Mucosa of descending colon (tissue), 3 donors: ENCODE results near the gene BAZ1A. TPM values are rescaled to one million over a fixed set of nuclear protein-coding genes. Genes with fewer than 3 reads are reported as not detected.
A peak's percentile ranks its signal among the peaks of the same experiment; 100 is the strongest.

ENCODE experiments used
- ATAC-seq: fragments of 200-7000 bp; cut with Tn5 transposase; one replicate; pipeline ENCODE4 v1.9.1; 2020; ENCODE audit warnings: mild to moderate bottlenecking, moderate library complexity
- DNase-seq, 3 donors: peaks; one replicate each; pipeline ENCODE4 v3.0.0-alpha.2; 2020
- H3K36me3 ChIP-seq: fragments of 200-600 bp; one replicate; pipeline ENCODE4 v1.8.0; 2021; ENCODE audit warnings: low read depth, mild to moderate bottlenecking
- H3K4me1 ChIP-seq: fragments of 200-600 bp; one replicate; pipeline ENCODE4 v1.8.0; 2021; ENCODE audit warnings: low read depth, mild to moderate bottlenecking
- H3K4me3 ChIP-seq: fragments of 200-600 bp; one replicate; pipeline ENCODE4 v1.8.0; 2021; ENCODE audit warnings: mild to moderate bottlenecking
- H3K9me3 ChIP-seq: fragments of 200-600 bp; one replicate; pipeline ENCODE4 v1.8.0; 2021; ENCODE audit warnings: mild to moderate bottlenecking
- CTCF ChIP-seq: fragments of 200-600 bp; IDR thresholded peaks from one replicate; pipeline ENCODE4 v1.8.0; 2022; ENCODE audit warnings: antibody characterized with exemption, mild to moderate bottlenecking
- intact Hi-C, 2 donors: fragments of 100-400 bp; cut with DNase I in 1 of 2; cut with micrococcal nuclease in 1 of 2; formaldehyde crosslinking; loops; one replicate each; pipeline versions ENCODE4 v1.11.0 to v1.11.1; 2022; cut with DNase I, micrococcal nuclease
- total RNA-seq, 3 donors: library from RNA; stranded (reverse); fragmentation: NEBNext Ultra II Directional in 2 of 3; extraction: Animal tissue kit (Norgen Biotek cat#: 25700) in 2 of 3; gene quantifications; one replicate each; pipeline versions ENCODE4 v1.2.1 to v1.2.4, GENCODE V29; 2021 to 2023
- donor health status: DM: no; HTN: no; CAD: no; lungs with moderate emphysema.
- donor health status: DM: no; HTN: no; CAD: no.
- donor health status: DM: no; HTN: yes; CAD: no.

BAZ1A gene
- total RNA-seq, 3 donors from 2014 or later: 30.6 to 30.9 (median 30.8) TPM

- DNase-seq (no peak), ATAC-seq (no peak)
- Histone ChIP-seq H3K4me1 (peaks cover 6% of the 10 kb centered on the region), H3K9me3 (no peaks in the 10 kb centered on the region), H3K36me3 (no peaks in the 10 kb centered on the region), H3K4me3 (no peak overlapping the region)
- no peak for TF ChIP-seq CTCF
- intact Hi-C loops: no loop called here
Observed at GRCh38 chr14:34867199-34867598, 8.0 kb downstream of the BAZ1A start.

GRCh38 chr14:34865889-34866574, 9.1 kb downstream of the BAZ1A start:
- intact Hi-C loops: no loop called here
- DNase-seq (no peak), ATAC-seq (no peak)
- Histone ChIP-seq H3K36me3 (no peaks in the 10 kb centered on the region), H3K4me3 (no peak overlapping the region), H3K4me1 (peaks cover 4% of the 10 kb centered on the region), H3K9me3 (no peaks in the 10 kb centered on the region)
- no peak for TF ChIP-seq CTCF

DNA sequence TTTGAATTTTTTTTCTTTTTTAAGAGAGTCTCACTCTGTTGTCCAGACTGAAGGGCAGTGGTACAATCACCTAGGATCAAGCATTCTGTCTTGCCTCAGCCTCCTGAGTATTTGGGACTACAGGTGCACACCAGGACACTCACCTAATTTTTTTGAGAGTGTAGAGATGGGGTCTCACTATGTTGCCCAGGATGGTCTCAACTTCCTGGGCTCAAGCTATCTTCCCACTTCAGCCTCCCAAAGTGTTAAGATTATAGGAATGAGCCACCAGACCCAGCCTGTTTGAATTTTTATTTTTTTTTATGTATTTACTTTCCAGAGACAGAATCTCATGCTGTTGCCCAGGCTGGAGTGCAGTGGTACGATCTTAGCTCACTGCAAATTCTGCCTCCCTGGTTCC, 11.3 kb downstream of the BAZ1A start:
- TF ChIP-seq CTCF: no peak
- intact Hi-C loops: no loop called here
- DNase-seq (no peak), ATAC-seq (no peak)
- no peak overlapping the region for H3K4me3 ChIP-seq
- no peaks in the 10 kb centered on the region for H3K9me3 ChIP-seq
- peaks cover 4% of the 10 kb centered on the region for H3K4me1 ChIP-seq
- H3K36me3 ChIP-seq: no peaks in the 10 kb centered on the region

DNA sequence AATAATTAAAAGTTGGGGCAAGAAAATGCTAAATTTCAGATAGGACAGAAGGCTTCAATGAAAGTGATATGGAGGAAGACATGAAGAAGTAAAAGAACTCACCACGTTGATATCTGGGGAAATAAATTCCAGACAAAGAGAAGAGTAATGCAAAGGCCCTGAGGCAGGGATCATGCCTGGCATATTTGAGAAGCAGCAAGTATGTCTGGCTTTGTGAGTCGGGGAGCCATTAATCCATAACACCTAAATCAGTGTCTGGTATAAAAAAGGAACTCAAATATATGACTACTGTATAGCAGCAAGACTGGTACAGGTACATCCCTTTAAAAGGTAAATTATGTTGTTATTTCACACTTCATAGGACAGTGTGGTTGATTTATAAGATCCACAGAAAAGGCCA, 16.4 kb downstream of the BAZ1A start:
- ATAC-seq (no peak), DNase-seq (no peak)
- H3K4me3 ChIP-seq: no peak overlapping the region
- H3K9me3 ChIP-seq: no peaks in the 10 kb centered on the region
- intact Hi-C loops: no loop called here
- no peaks in the 10 kb centered on the region for H3K4me1 ChIP-seq
- no peaks in the 10 kb centered on the region for H3K36me3 ChIP-seq
- no peak for TF ChIP-seq CTCF

- Histone ChIP-seq H3K4me3 (no peak overlapping the region), H3K9me3 (no peaks in the 10 kb centered on the region), H3K36me3 (no peaks in the 10 kb centered on the region), H3K4me1 (no peaks in the 10 kb centered on the region)
- intact Hi-C loops: no loop called here
- DNase-seq: no peak
- ATAC-seq: peak; percentile 49
- no peak for TF ChIP-seq CTCF
Observed at GRCh38 chr14:34857689-34858449, 17.3 kb downstream of the BAZ1A start.
